ENCODE data around the gene ITGA1. TPM values are rescaled to one million over a fixed set of nuclear protein-coding genes. Genes with fewer than 3 reads are reported as not detected.

Gene ITGA1
- total RNA-seq, 4 donors from 2014 or later, result 29.7 to 126 (median 47.1) TPM

DNA sequence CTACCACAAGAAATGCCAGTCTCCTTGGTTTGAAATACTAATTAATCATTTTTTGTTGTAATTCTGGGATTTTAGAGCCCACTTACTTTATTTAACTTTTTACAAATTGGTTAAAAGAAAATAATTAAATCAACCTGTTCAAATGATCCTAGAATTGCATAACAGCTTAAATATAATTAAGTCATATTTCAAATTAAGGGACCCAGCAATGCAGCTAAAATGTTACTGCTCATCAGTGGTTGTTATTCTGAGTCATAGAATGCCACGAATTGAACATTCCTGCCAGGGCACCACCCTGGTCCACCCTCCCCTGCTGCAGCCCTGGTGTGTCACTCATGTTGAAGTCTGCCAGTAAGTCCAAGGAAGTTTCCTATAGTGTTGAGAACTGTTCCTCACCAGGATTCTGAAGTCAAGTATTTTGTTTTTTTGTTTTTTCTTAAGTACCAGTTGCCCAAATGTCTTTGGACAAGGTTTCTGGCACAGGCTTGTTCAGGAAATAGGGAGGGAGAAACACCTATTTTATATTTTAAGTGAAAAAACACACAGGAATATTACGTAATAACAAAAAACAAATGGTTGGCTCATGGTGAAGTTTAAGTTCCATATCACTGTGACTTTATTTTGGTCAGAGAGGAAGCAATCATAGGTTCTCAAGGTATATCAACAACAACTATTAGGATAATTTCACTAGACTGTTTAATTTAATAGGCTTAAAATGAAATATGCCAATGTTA is 4.3 kb upstream of the ITGA1 start:
- TF ChIP-seq, protein P1, sequence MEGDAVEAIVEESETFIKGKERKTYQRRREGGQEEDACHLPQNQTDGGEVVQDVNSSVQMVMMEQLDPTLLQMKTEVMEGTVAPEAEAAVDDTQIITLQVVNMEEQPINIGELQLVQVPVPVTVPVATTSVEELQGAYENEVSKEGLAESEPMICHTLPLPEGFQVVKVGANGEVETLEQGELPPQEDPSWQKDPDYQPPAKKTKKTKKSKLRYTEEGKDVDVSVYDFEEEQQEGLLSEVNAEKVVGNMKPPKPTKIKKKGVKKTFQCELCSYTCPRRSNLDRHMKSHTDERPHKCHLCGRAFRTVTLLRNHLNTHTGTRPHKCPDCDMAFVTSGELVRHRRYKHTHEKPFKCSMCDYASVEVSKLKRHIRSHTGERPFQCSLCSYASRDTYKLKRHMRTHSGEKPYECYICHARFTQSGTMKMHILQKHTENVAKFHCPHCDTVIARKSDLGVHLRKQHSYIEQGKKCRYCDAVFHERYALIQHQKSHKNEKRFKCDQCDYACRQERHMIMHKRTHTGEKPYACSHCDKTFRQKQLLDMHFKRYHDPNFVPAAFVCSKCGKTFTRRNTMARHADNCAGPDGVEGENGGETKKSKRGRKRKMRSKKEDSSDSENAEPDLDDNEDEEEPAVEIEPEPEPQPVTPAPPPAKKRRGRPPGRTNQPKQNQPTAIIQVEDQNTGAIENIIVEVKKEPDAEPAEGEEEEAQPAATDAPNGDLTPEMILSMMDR (IDR thresholded peaks at IDR 0.05; ENCODE audit: low read depth), result no peak

DNA sequence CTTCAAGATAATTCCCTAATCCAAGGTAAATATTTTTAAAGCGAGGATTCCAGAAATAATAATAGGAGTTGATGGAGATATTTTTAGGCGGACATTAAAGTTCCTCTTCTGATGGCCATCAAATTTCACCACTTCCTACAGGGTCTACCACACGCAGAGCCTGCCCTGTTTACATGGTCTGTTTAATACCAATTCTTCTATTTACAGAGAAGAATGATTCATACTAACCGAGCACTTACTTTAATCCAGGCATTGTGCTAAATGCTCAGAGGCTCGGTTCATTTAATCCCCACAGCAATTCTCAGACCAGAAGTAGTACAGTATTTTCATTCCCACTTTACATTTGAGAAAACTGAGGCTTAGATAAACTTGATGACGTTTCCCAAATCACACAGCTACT is 3.0 kb upstream of the ITGA1 start:
- TF ChIP-seq, protein P1 (IDR thresholded peaks at IDR 0.05; ENCODE audit: low read depth), result no peak

DNA sequence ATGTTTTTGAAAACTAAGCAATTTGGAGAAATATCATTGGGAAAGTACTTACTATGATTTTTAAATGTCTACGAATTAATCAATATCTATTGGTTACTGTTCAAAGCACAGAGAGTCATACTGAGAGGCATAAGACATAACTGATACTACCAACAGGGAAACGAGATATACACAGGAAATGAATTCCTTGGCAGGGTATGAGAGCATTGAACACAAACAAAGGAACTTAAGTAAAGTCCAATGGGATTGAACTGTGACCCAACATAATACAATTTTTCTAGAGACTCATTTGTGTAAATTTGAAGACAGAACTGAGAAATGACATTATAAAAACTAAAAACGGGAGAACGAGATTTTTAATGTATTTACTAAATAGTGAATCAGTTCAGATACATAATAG is 1.3 kb upstream of the ITGA1 start:
- TF ChIP-seq, protein P1 (IDR thresholded peaks at IDR 0.05; ENCODE audit: low read depth), result no peak

DNA sequence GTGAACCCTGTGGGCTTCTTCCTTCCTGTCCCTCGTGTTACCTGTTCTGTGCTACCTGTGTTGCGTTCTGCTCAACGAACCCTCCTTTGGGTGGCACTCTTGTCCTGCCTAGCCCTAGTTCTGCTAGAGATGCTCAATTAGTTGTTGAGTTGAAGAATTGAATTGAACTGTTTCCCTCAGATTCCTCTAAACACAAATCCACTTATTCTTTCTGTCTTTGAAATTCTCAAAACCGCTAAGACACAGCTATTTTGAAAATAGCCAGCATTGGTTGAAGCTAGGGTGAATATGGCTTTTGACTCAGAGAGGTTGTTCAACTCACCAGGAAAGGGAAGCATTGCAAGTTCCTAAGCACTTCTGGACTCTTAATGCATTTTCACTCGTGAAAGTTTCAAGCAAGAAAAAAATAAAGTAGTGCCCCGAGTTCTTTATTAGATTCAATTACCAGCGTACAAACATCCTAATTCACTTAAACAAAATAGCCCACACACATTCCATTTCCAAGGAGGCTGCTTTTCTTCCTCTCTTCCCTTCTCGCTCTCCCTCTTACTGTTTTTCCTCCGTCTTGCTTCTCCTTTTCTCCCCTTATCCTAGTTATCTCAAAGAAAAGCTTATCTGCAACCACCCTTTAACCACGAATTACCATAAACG is 642 bp upstream of the ITGA1 start:
- TF ChIP-seq, protein P1 (IDR thresholded peaks at IDR 0.05; ENCODE audit: low read depth), result no peak

DNA sequence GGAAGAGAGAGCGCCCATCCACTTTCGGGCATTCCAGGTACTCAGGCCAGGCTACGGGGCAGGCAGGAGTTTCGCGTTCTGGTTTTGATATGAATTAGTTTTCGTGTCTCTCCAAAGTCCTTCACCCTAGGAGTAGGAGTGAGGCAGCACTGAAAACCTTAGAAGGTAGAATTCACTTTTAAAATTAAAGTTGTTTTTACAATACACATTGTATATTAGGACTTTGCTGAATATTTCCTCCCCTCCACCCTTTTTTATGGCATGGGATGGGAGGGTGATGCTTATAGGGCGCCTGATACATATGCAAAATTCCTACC is 747 bp downstream of the ITGA1 start:
- TF ChIP-seq, protein P1 (IDR thresholded peaks at IDR 0.05; ENCODE audit: low read depth), result no peak

DNA sequence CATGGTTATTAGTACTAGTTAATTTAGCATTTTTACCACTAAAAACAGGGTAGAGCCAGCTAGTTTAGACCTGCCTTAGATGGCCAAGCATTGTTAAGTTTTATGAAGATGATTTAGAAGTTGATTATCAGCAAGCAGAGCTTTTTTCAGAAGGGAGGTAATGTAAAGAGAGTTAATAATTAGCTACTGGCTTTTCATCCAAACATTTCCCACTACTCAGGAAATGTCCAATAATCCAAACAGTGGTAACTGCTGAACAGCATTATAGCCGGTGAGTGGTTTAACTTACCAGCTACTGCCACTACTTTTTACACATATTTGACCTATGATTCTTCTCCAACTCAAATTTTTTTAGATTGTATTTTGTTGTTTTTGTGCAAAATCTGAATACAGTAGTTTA is 1.7 kb downstream of the ITGA1 start:
- TF ChIP-seq, protein P1 (IDR thresholded peaks at IDR 0.05; ENCODE audit: low read depth), result no peak

DNA sequence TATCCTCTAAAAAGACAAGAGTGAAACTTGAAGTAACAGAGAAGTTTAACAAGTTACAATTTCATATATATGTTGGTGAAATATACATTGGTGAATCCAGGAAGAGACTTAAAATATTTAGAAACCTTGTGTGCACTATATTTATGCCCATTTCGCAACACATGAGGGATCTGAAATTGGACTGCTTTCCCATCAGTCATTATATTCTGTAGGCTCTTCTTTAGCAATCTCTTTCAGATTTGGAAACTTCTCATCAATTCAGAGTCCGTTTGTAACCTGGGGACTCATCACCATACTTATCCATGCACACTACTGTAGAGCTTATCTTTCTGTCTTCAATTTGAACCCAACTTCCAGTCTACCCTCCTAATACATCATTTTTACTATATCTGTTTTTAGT is 2.1 kb downstream of the ITGA1 start:
- TF ChIP-seq, protein P1 (IDR thresholded peaks at IDR 0.05; ENCODE audit: low read depth), result no peak
